Measurements from ENCODE around the gene NELFA. TPM values are rescaled to one million over a fixed set of nuclear protein-coding genes. Genes with fewer than 3 reads are reported as not detected.

NELFA gene
- total RNA-seq, 1 donor from 2014 or later, result 39.6 TPM

- Mint-ChIP-seq H3K36me3 (ENCODE audit: unreplicated experiment) (no peaks in the 10 kb centered on the region), H3K4me3 (ENCODE audit: unreplicated experiment) (no peak overlapping the region), H3K27ac (ENCODE audit: unreplicated experiment) (no peak overlapping the region), H3K9me3 (ENCODE audit: unreplicated experiment) (peaks cover 1% of the 10 kb centered on the region), H3K4me1 (ENCODE audit: low read depth, unreplicated experiment) (no peaks in the 10 kb centered on the region), H3K27me3 (ENCODE audit: unreplicated experiment) (peaks cover 3% of the 10 kb centered on the region)
- TF ChIP-seq CTCF (IDR thresholded peaks at IDR 0.05; ENCODE audit: partially characterized antibody, unreplicated experiment), result no peak
- DNase-seq, result no peak
Observed at GRCh38 chr4:1948892-1949436, 59.8 kb downstream of the NELFA start.

DNA sequence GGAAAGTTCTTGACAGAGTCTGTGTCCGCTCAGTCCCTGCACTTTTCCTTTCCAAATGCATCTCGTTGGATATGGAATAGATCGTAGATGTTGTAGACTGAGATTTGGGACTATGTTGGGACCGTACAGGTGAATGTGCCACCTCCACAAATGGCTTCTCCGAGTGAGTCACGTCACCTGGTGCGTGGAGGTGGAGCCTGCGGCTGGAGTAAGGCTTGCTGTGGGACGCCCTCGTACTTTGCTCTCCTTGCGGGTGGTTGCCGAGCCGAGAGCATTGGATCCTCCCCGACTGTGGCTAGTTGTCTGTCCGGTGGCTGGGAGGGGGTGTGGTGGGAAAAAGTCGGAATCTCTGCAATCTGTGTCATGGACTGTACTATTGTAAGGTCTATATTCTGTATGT, 60.5 kb downstream of the NELFA start:
- no peak for TF ChIP-seq CTCF (IDR thresholded peaks at IDR 0.05; ENCODE audit: partially characterized antibody, unreplicated experiment)
- no peaks in the 10 kb centered on the region for H3K4me1 Mint-ChIP-seq (ENCODE audit: low read depth, unreplicated experiment)
- DNase-seq, result no peak
- peaks cover 3% of the 10 kb centered on the region for H3K27me3 Mint-ChIP-seq (ENCODE audit: unreplicated experiment)
- H3K4me3 Mint-ChIP-seq (ENCODE audit: unreplicated experiment), result no peak overlapping the region
- no peaks in the 10 kb centered on the region for H3K36me3 Mint-ChIP-seq (ENCODE audit: unreplicated experiment)
- H3K27ac Mint-ChIP-seq (ENCODE audit: unreplicated experiment), result no peak overlapping the region
- H3K9me3 Mint-ChIP-seq (ENCODE audit: unreplicated experiment), result peaks cover 1% of the 10 kb centered on the region

- no peak for TF ChIP-seq CTCF (IDR thresholded peaks at IDR 0.05; ENCODE audit: partially characterized antibody, unreplicated experiment)
- Mint-ChIP-seq H3K27me3 (ENCODE audit: unreplicated experiment) (peaks cover 3% of the 10 kb centered on the region), H3K9me3 (ENCODE audit: unreplicated experiment) (peaks cover 1% of the 10 kb centered on the region), H3K36me3 (ENCODE audit: unreplicated experiment) (no peaks in the 10 kb centered on the region), H3K4me1 (ENCODE audit: low read depth, unreplicated experiment) (no peaks in the 10 kb centered on the region), H3K4me3 (ENCODE audit: unreplicated experiment) (no peak overlapping the region), H3K27ac (ENCODE audit: unreplicated experiment) (no peak overlapping the region)
- DNase-seq, result no peak
Observed at GRCh38 chr4:1945912-1946311, 62.9 kb downstream of the NELFA start.

DNA sequence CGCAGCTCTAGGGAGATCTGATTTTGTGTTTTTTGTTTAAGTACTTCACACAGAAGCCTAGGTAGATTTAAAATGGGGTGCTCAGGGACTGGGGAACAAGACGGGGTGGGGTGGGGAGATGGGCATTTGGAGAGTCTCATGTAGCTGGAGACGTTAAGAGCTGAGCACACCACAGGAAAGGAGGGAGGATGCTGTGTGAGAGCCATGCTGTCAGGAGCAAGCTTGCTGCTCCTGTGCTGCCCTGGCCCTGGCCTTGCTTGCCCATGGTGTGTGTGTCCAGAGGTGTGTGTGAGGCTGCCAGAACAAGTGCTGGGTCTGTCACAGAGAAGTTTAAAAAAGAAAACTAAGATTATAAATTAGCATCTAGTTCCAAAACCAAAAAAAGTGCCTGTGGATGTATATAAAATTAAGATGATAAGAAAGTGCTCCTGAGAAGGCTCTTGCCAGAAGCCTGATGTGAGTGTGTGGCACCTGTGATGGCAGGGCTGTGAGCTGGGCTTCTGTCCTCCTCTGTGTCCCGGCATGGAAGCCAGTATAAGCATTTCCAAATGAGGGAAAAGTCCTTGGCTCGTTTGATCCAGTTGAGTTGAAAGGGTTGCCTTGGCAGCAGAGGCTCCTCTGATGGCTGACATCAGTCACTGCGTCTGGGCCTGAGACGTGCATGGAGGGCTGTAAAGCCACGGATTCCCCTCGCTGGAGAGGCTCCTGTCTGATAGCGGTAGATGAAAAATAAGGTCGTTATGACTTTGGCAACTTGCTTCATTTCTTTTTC, 63.5 kb downstream of the NELFA start:
- no peak for TF ChIP-seq CTCF (IDR thresholded peaks at IDR 0.05; ENCODE audit: partially characterized antibody, unreplicated experiment)
- peaks cover 3% of the 10 kb centered on the region for H3K27me3 Mint-ChIP-seq (ENCODE audit: unreplicated experiment)
- no peak for DNase-seq
- no peaks in the 10 kb centered on the region for H3K36me3 Mint-ChIP-seq (ENCODE audit: unreplicated experiment)
- H3K27ac Mint-ChIP-seq (ENCODE audit: unreplicated experiment), result peak overlapping the region; percentile 48
- peaks cover 1% of the 10 kb centered on the region for H3K9me3 Mint-ChIP-seq (ENCODE audit: unreplicated experiment)
- no peak overlapping the region for H3K4me3 Mint-ChIP-seq (ENCODE audit: unreplicated experiment)
- H3K4me1 Mint-ChIP-seq (ENCODE audit: low read depth, unreplicated experiment), result no peaks in the 10 kb centered on the region

DNA sequence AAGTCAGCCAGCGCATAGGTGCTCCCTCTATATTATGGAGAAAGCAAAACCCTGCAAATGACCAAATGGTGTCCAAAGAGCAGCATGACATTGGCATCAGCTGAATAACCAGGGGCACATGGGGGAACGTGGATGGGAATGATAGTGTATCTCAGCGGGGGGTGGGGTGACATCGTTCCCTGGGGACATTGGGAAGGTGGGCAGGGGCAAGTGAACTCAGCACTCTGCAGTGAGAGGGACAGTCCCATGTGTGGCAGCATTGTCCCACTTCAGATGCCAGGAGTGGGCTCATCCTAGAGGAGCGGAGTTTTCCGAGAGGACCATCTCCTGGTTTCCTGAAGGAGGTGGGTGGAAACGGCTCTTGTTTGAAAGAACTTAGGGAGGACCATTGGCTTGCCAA, 64.8 kb downstream of the NELFA start:
- H3K27ac Mint-ChIP-seq (ENCODE audit: unreplicated experiment), result no peak overlapping the region
- TF ChIP-seq CTCF (IDR thresholded peaks at IDR 0.05; ENCODE audit: partially characterized antibody, unreplicated experiment), result no peak
- no peak for DNase-seq
- peaks cover 3% of the 10 kb centered on the region for H3K27me3 Mint-ChIP-seq (ENCODE audit: unreplicated experiment)
- H3K4me1 Mint-ChIP-seq (ENCODE audit: low read depth, unreplicated experiment), result no peaks in the 10 kb centered on the region
- H3K9me3 Mint-ChIP-seq (ENCODE audit: unreplicated experiment), result peaks cover 1% of the 10 kb centered on the region
- no peaks in the 10 kb centered on the region for H3K36me3 Mint-ChIP-seq (ENCODE audit: unreplicated experiment)
- H3K4me3 Mint-ChIP-seq (ENCODE audit: unreplicated experiment), result no peak overlapping the region

Data from glutamatergic neuron (in vitro differentiated cells).